RWPE2 (cell line): Measurements from ENCODE around the gene TSC2.
"Not testable (repeated sequence)": the region's sequence is repeated elsewhere in the genome, so short reads cannot be mapped to it uniquely, and the experiment has no call there.

ENCODE experiments used
- ATAC-seq: fragments of 200-7000 bp; cut with Tn5 transposase; 3 replicates; pipeline ENCODE4 v1.9.1; 2021; ENCODE audit warnings: low read depth
- DNase-seq: peaks from one replicate; pipeline ENCODE4 v3.0.0-alpha.2; 2020; ENCODE audit warnings: low spot score
- H3K27ac ChIP-seq: fragments of 450-650 bp; 2 replicates; pipeline ENCODE4 v1.5.1; 2017; ENCODE audit warnings: mild to moderate bottlenecking; ENCODE audit not compliant: poor library complexity, severe bottlenecking
- H3K27me3 ChIP-seq: fragments of 250-450 bp; sonication (Bioruptor Pico); 2 replicates; pipeline ENCODE4 v1.5.1; 2021; ENCODE audit warnings: mild to moderate bottlenecking, moderate library complexity; ENCODE audit not compliant: insufficient read depth, poor library complexity, severe bottlenecking
- H3K36me3 ChIP-seq: fragments of 250-450 bp; sonication (Bioruptor Pico); 2 replicates; pipeline ENCODE4 v1.5.1; 2020; ENCODE audit warnings: low read depth, mild to moderate bottlenecking, moderate library complexity
- H3K4me1 ChIP-seq: fragments of 250-450 bp; sonication (Bioruptor Pico); 2 replicates; pipeline ENCODE4 v1.5.1; 2021; ENCODE audit warnings: mild to moderate bottlenecking, moderate library complexity; ENCODE audit not compliant: insufficient read depth, poor library complexity, severe bottlenecking
- H3K4me3 ChIP-seq: fragments of 250-450 bp; sonication (Bioruptor Pico); 2 replicates; pipeline ENCODE4 v1.5.1; 2021; ENCODE audit warnings: mild to moderate bottlenecking, moderate library complexity; ENCODE audit not compliant: severe bottlenecking
- H3K9me3 ChIP-seq: fragments of 250-450 bp; sonication (Bioruptor Pico); 2 replicates; pipeline ENCODE4 v1.5.1; 2021; ENCODE audit warnings: mild to moderate bottlenecking, moderate library complexity; ENCODE audit not compliant: severe bottlenecking
- TF ChIP-seq, protein P1 (sequence below): fragments of 450-650 bp; IDR thresholded peaks from one replicate; pipeline ENCODE4 v1.5.1; 2017; ENCODE audit warnings: mild to moderate bottlenecking, moderate library complexity; ENCODE audit not compliant: poor library complexity, severe bottlenecking

Gene TSC2

DNA sequence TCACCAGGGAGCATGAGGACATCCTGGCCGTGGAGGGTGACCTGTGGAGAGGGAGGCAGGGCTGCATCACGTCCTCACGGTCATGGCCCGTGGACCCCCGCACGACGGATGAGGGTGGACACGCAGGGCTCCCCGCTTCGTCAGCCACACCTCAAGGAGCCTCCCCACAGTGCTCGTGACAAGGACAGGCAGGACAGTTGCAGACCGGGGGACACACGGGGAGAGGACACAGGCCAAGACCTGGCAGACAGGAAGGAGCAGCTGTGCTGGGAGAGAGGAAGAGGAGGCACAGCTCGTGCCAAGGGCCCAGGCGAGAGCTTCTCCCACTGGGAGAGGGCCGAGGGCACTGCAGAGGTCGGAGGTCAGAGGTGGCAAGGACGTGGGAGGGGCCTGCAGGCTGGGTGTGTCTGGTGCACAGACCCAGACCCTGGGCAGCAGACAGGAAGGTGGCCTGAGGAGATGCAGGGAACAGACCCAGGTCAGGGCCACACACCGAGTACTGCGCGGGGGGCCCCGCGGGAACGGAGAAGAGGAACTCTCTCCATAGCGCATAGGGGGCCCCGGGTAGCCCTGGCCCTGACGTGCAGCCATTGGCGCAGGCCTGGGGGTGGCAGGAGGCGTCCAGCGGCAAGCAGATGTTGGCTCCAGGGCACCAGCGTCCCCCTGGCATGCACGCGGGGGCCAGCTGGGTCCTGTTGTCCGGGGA is 67.3 kb downstream of the TSC2 start:
- H3K36me3 ChIP-seq, H3K27me3 ChIP-seq, ATAC-seq, H3K27ac ChIP-seq, DNase-seq, H3K9me3 ChIP-seq, H3K4me3 ChIP-seq, H3K4me1 ChIP-seq: not testable (repeated sequence)

DNA sequence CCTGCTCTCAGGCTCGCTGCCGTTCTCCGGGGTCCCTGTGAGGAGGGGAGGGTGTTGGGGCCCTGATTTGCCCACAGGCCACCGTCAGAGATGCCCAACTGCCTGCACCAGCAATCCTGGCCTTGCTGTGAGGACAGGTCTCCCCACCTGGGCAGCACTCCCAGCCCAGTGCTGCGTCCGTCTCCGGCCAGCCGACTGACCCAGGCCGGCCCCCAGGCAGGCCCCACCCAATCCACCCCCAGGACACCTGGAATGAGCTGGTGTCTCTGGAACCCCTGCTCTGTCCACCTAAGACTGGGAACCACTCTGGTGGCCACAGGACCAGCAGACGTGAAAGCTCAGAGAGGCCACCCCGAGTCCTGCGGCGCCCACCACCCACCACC is 67.8 kb downstream of the TSC2 start:
- ATAC-seq (no peak), DNase-seq (no peak)
- no peak overlapping the region for H3K4me3 ChIP-seq
- H3K9me3 ChIP-seq: no peaks in the 10 kb centered on the region
- no peaks in the 10 kb centered on the region for H3K27me3 ChIP-seq
- no peak overlapping the region for H3K27ac ChIP-seq
- no peaks in the 10 kb centered on the region for H3K4me1 ChIP-seq
- peaks cover 11% of the 10 kb centered on the region; the same call in 1 of the 2 replicates for H3K36me3 ChIP-seq
- TF ChIP-seq, protein P1, sequence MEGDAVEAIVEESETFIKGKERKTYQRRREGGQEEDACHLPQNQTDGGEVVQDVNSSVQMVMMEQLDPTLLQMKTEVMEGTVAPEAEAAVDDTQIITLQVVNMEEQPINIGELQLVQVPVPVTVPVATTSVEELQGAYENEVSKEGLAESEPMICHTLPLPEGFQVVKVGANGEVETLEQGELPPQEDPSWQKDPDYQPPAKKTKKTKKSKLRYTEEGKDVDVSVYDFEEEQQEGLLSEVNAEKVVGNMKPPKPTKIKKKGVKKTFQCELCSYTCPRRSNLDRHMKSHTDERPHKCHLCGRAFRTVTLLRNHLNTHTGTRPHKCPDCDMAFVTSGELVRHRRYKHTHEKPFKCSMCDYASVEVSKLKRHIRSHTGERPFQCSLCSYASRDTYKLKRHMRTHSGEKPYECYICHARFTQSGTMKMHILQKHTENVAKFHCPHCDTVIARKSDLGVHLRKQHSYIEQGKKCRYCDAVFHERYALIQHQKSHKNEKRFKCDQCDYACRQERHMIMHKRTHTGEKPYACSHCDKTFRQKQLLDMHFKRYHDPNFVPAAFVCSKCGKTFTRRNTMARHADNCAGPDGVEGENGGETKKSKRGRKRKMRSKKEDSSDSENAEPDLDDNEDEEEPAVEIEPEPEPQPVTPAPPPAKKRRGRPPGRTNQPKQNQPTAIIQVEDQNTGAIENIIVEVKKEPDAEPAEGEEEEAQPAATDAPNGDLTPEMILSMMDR: no peak

DNA sequence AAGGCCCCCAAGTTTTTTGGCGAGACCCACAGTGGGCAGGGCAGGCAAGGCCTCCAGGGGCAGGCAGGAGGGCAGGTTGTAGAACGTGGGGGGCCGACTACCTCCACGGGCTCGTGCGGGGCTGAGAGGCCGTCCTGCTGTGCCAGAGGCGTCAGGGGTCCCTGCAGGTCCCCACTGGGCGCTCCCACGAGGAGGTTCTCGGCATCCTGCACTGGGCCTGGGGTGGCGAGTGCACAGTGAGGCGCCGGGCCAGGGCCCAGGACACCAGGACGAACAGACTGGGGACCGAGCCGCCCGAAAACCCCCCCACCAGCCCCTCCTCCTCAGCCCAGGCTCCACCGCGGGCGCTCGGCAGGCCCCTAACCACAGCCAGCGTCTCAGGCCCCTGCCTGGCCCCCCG is 68.6 kb downstream of the TSC2 start:
- not testable (repeated sequence) for H3K4me3 ChIP-seq, H3K36me3 ChIP-seq, H3K27me3 ChIP-seq, ATAC-seq, DNase-seq, H3K9me3 ChIP-seq, H3K4me1 ChIP-seq, H3K27ac ChIP-seq

DNA sequence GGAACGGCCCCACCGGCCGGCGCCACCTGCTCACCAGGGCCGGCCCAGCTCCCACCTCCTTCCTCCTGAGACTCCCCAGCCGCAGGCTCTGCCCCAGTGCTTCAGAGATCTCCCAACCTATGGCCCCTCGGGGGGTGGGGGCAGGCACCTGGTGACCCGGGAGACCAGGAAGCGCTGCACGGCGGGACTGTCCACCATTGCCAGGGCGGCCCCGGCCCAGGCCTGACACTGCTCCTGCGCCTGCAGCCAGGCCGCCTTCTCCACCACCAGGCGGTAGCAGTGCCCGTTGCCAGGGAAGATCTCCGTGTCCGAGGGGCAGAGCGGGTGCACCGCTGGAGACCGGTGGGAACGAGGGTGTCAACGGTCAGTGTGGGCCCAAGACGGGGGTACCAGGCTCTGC is 69.6 kb downstream of the TSC2 start:
- ATAC-seq, H3K27me3 ChIP-seq, DNase-seq, H3K4me1 ChIP-seq, H3K4me3 ChIP-seq, H3K36me3 ChIP-seq, H3K27ac ChIP-seq, H3K9me3 ChIP-seq: not testable (repeated sequence)

DNA sequence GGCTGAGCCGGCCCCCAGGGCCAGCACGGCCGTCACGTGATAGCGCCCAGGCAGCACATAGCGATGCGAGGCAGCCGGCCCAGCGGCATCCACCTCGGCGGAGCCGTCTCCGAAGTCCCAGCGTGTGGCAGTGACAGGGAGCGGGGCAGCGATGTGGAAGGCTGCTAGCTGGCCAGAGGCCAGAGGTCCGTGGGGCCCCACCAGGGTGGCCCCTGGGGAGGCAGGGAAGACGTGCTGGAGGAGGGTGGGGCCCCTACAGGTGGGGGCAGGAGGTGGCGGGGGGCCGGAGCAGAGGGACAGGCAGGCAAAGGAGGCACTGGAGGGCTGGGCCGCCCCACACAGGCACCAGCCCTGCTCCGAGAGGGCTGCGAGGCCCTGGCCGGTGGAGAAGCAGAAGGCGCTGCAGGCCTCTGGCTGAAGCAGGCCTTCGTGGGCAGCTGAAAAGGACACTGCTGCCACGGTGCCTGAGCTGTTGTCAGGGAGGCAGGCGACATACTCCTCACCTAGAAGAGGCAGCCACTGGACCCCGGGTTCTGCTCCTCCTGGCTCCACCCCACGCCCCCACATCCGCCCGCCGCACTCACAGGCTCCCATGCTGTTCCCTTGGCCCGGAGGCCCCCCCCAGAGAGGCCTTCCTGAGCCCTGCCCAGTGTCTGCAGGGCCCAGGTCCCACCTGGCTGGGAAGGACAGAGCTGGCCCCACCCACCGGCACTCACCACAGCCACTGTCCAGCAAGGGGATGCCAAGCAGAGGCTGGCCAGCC is 70.4 kb downstream of the TSC2 start:
- H3K4me1 ChIP-seq, H3K9me3 ChIP-seq, H3K27me3 ChIP-seq, ATAC-seq, H3K36me3 ChIP-seq, H3K4me3 ChIP-seq, H3K27ac ChIP-seq, DNase-seq: not testable (repeated sequence)

DNA sequence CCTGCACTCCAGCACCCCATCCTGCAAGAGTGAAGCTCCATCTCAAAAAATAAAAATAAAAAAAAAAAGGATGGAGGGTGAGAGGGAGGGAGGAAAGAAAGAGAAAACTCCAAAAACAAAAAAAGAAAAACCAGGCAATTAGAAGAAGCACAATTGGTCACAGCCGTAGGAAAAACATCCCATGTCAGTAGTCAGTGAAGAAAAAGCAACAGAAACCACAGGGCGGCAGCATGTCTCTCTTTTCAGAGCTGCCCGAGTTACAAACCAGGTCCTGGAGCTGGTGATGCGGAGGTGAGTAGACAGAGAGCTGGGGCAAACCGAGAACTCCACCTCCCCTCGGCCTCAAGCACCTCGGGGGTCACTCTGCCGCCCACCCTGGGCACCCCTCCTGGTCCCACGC is 73.5 kb downstream of the TSC2 start:
- not testable (repeated sequence) for H3K27me3 ChIP-seq, H3K4me3 ChIP-seq, H3K9me3 ChIP-seq, DNase-seq, H3K36me3 ChIP-seq
- TF ChIP-seq, protein P1: peak; percentile 40
- Histone ChIP-seq H3K4me1 (peaks cover 17% of the 10 kb centered on the region), H3K27ac (peak overlapping the region; percentile 99)
- ATAC-seq: peak; percentile 48
